Epithelial cell of proximal tubule (primary cell): ENCODE data around the gene TGFBR3L. TPM values are rescaled to one million over a fixed set of nuclear protein-coding genes. Genes with fewer than 3 reads are reported as not detected.

Source experiments
- DNase-seq: peaks from one replicate; pipeline ENCODE4 v3.0.0-alpha.2; 2011; ENCODE audit warnings: low read depth
- H3K4me3 ChIP-seq: 2 replicates; pipeline ENCODE4 v1.5.1; 2011; ENCODE audit warnings: low read depth, mild to moderate bottlenecking, low read length
- CTCF ChIP-seq: conservative IDR thresholded peaks from 2 replicates; pipeline ENCODE4 v1.5.1; 2012; ENCODE audit warnings: low read depth, mild to moderate bottlenecking, low read length
- total RNA-seq: library from RNA; depleted of rRNA; stranded (reverse); fragments of >200 nt; gene quantifications from 2 replicates; pipeline ENCODE4 v1.2.3, GENCODE V29; 2015

The TGFBR3L gene
- total RNA-seq, 1 donor from 2014 or later, result 16.8 TPM

DNA sequence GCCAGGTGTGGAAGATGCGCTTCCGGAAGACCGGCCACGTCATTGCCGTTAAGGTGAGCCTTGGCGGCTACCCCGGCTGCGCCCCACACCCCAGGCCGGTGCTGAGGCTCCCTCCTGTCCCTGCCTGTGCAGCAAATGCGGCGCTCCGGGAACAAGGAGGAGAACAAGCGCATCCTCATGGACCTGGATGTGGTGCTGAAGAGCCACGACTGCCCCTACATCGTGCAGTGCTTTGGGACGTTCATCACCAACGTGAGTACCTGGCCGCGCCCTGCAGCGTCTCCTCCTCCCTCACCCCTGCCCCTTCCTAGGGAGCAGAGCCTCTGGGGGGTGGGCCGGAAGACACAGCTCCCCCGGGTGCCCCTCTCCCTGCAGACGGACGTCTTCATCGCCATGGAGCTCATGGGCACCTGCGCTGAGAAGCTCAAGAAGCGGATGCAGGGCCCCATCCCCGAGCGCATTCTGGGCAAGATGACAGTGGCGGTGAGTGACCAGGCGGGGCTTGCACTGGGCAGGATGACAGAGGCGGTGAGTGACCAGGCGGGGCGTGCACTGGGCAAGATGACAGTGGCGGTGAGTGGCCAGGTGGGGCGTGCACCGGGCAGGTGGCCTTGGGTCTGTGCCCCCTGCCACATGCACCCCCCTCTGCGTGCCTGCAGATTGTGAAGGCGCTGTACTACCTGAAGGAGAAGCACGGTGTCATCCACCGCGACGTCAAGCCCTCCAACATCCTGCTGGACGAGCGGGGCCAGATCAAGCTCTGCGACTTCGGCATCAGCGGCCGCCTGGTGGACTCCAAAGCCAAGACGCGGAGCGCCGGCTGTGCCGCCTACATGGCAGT lies 4.1 kb upstream of the TGFBR3L start:
- DNase-seq, result no peak
- no peak for TF ChIP-seq CTCF
- H3K4me3 ChIP-seq, result no peak overlapping the region

DNA sequence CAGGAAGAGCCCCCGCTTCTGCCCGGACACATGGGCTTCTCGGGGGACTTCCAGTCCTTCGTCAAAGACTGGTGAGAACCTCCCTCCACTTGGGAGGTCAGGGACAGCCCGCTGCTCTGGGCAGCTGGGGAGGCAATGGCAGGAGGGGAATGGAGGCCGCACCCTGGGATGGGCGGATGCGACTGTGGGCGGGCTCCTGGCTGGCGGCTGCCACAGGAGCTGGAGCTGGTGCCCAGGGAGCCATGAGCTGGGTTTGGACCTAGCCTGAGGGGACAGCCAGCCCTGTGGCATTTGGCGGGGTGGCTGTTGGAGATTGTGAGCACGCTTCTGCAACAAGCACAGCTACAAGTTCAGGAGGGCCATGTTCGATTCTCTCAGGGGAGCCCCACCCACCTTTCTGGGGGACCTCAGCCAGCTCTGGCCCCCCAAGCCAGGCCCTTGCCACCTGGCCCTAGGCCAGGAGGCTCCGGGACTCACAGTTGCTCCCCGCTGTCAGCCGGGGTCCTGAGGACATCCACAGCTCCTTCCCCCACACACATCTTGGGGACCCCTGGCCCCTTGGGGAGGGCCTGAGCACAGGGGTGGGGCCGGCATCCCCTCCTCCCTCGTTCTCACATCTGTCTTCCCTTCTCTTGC lies 3.0 kb upstream of the TGFBR3L start:
- no peak for TF ChIP-seq CTCF
- no peak for DNase-seq
- no peak overlapping the region for H3K4me3 ChIP-seq

GRCh38 chr19:7912144-7912696 lies 2.4 kb upstream of the TGFBR3L start:
- no peak for TF ChIP-seq CTCF
- no peak overlapping the region for H3K4me3 ChIP-seq
- DNase-seq, result no peak

- no peak for TF ChIP-seq CTCF
- DNase-seq, result no peak
Measured at GRCh38 chr19:7912697-7913564, 1.7 kb upstream of the TGFBR3L start.

GRCh38 chr19:7913652-7914051 lies 978 bp upstream of the TGFBR3L start:
- no peak for TF ChIP-seq CTCF
- no peak overlapping the region for H3K4me3 ChIP-seq
- DNase-seq, result no peak

More at GRCh38 chr19:7912697-7913564, 1.7 kb upstream of the TGFBR3L start:
- no peak overlapping the region for H3K4me3 ChIP-seq

DNA sequence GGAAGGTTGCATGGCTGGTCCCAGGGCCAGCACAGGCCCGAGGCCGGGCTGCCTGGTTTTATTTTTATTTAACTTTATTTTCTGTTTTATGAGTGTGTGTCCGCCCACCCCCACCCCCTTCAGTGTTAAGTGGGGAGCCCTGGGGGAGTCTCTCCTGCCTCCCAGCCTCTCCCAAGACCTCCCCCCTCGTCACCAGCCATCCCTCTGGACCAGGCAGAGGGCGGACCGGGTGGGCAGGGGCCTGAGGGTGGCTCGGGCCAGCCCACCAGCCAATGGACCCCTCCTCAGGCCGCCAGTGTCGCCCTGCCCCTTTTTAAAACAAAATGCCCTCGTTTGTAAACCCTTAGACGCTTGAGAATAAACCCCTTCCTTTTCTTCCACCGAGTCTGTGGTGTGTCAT lies 531 bp upstream of the TGFBR3L start:
- no peak for TF ChIP-seq CTCF
- DNase-seq, result no peak
- no peak overlapping the region for H3K4me3 ChIP-seq
